T47D (cell line): ENCODE results near the gene PARP1.
"Not testable (repeated sequence)": the region's sequence is repeated elsewhere in the genome, so short reads cannot be mapped to it uniquely, and the experiment has no call there.

ENCODE experiments used
- DNase-seq, 2 experiments: peaks; one replicate each; pipeline versions ENCODE4 v3.0.0 to v3.0.0-alpha.2; 2011 to 2012; ENCODE audit warnings: low read depth in 1 of 2, low spot score in 1 of 2
- JUND ChIP-seq: IDR thresholded peaks from 2 replicates; pipeline ENCODE4 v1.6.1; 2012; ENCODE audit warnings: low read depth
- in situ Hi-C: cut with HindIII; loops from 2 replicates; pipeline ENCODE4 v1.10.0; 2016; ENCODE audit warnings: low sequenced_read_pairs, low pct_unique_long_range_greater_than_20kb

The PARP1 gene

DNA sequence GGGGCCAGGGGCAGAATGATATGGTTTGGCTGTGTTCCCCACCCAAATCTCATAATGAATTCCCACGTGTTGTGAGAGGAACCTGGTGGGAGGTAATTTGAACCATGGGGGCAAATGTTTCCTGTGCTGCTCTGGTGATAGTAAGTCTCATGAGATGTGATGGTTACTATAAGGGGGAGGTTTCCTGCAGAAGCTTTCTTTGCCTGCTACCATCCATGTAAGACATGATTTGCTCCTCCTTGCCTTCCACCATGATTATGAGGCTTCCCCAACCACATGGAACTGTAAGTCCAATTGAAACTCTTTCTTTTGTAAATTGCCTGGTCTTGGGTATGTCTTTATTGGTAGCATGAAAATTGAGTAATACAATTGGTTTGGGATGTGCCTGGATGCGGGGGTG, 65.2 kb downstream of the PARP1 start:
- in situ Hi-C loops = no loop called here
- no peak for DNase-seq
- no peak for TF ChIP-seq JUND

GRCh38 chr1:226340111-226340510, 67.8 kb downstream of the PARP1 start:
- in situ Hi-C loops, DNase-seq: not testable (repeated sequence)

GRCh38 chr1:226337276-226337875, 70.5 kb downstream of the PARP1 start:
- in situ Hi-C loops = no loop called here
- DNase-seq = no peak
- no peak for TF ChIP-seq JUND

DNA sequence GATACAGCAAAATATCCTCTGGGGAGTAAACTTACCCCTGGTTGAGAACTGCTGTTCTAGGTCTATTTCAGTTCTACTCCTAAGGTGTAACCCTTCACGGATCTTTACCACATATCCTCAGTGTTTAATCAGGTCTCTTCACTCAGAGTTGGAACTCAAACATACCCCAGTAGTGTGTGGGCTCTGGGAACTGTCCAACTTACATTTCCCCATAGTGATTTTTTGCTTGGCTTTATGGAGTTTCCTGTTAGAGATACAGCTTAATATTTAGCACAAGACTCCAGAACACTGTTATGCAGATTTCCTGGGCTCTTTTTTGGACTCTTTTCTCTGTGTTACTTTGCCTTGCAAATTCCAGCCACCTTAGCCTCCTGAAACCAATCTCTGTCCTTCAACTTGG, 72.2 kb downstream of the PARP1 start:
- in situ Hi-C loops = no loop called here
- no peak for DNase-seq
- TF ChIP-seq JUND = no peak

DNA sequence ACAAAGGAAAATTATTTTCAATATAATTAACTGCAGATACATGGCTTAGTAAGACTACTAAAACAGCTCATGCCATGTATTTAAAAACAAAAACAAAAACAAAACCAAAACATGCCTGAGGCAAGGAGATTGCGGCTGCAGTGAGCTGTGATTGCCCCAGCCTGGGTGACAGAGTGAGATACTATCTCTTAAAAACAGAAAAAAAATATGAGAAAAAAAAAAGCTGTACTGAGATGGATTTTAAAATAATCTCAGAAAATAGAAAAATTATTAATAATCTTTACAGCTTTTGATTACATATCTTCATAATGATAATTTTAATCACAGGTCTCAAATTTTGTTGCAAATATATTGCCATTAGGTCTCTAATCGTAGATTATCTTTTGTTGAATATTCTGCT, 74.9 kb downstream of the PARP1 start:
- DNase-seq = no peak
- no peak for TF ChIP-seq JUND
- in situ Hi-C loops = no loop called here

DNA sequence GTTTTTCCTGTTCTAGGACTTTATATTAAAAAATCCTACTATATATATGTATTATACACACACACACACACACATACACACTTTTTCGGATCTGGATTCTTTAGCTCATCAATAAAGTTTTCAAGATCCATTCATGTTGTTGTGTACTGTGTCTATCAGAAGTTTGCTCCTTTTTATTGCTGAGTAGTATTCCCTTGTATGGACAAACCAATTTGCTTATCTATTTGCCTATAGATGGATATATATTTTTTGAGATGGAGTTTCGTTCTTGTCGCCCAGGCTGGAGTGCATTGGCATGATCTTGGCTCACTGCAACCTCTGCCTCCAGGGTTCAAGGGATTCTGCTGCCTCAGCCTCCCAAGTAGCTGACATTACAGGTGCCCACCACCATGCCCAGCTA, 78.7 kb downstream of the PARP1 start:
- in situ Hi-C loops = no loop called here
- no peak for DNase-seq
- no peak for TF ChIP-seq JUND

GRCh38 chr1:226327761-226328162, 80.1 kb downstream of the PARP1 start:
- in situ Hi-C loops = no loop called here
- no peak for TF ChIP-seq JUND
- no peak for DNase-seq

DNA sequence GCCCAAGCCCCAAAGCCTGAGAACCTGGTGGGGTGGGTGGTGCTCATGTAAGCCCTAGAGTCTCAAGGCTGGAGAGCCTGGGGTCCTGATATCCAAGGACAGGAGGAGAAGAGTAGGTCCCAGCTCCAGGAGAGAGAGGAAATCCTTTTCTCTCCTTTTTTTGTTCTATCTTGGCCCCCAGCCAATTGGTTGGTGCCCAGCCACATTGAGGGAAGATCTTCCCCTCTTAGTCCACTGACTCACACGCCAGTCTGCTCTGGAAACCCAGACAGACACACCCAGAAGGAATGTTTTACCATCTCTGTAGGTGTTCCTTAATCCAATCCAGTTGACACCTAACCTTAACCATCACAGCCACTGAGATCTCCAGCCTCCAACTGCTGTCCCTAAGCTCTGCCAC, 82.7 kb downstream of the PARP1 start:
- no peak for TF ChIP-seq JUND
- DNase-seq = no peak
- in situ Hi-C loops = no loop called here

- TF ChIP-seq JUND = no peak
- no peak for DNase-seq
- in situ Hi-C loops = no loop called here
Measured at GRCh38 chr1:226324479-226324878, 83.4 kb downstream of the PARP1 start.

GRCh38 chr1:226322986-226323385, 84.9 kb downstream of the PARP1 start:
- DNase-seq = peak in 1 of 2 experiments; percentile 30
- in situ Hi-C loops = no loop called here
- no peak for TF ChIP-seq JUND

- peak in 1 of 2 experiments; percentile 23 for DNase-seq
- no peak for TF ChIP-seq JUND
- in situ Hi-C loops = no loop called here
Measured at GRCh38 chr1:226320930-226321329, 87.0 kb downstream of the PARP1 start.

GRCh38 chr1:226318471-226318870, 89.4 kb downstream of the PARP1 start:
- DNase-seq = no peak
- no peak for TF ChIP-seq JUND
- in situ Hi-C loops = no loop called here

DNA sequence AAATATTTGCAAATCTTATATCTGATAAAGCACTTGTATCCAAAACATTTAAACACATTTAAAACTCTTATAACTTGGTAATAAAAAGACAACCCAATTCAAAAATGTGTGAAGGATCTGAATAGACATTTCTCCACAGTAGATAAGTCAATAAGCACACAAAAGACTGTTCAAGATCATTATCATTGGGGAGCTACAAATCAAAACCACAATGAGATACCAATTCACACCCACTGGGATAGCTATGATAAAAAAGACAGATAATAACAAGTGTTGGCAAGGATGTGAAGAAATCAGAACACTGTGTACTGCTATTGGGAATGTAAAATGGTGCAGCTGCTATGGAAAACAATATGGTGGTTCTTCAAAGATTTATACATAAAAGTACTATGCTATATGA, 93.8 kb downstream of the PARP1 start:
- in situ Hi-C loops = no loop called here
- no peak for TF ChIP-seq JUND
- DNase-seq = no peak

DNA sequence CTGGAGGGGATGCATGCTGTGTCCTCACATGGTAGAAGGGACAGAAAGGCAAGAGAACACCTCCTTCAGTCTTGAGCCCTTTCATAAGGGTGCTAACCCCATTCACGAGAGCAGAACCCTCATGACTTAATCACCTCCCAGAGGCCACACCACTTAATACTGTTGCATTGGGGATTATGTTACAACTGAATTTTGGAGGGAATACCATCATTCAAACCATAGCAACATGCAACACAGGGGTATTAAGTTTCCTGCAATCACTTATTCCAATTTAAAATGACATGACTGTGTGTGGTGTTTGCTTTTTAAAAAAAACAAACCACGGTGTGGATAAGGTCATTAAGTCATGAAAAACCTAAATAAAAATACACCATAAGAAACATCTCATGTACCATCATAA, 95.8 kb downstream of the PARP1 start:
- in situ Hi-C loops = no loop called here

DNA sequence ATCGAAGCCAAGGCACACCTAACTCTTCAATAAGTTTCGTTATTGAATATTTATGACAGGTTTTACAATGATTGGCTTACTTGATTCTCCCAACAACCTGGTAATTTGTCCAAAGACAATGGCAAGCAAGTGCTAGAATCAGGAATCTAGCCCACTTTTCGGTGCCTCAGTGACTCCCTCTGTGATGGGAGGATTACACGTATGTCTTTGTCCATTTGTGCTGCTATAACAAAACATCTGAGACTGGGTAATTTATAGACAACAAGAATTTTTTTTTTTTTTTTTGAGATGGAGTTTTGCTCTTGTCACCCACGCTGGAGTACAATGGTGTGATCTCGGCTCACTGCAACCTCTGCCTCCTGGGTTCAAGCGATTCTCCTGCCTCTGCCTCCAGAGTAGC, 96.5 kb downstream of the PARP1 start:
- no peak for TF ChIP-seq JUND
- in situ Hi-C loops = no loop called here
- DNase-seq = no peak

More for the DNA sequence above, 95.8 kb downstream of the PARP1 start:
- DNase-seq = no peak
- TF ChIP-seq JUND = no peak
